ENCODE data around the gene RAC2.

RAC2 gene

GRCh38 chr22:37188901-37189466, 55.1 kb downstream of the RAC2 start:
- TF ChIP-seq CTCF (IDR thresholded peaks at IDR 0.05) = no peak

GRCh38 chr22:37187891-37188761, 55.9 kb downstream of the RAC2 start, which contains the start of gene C1QTNF6:
TSS of gene C1QTNF6 (minus strand) at chr22:37188247. CDS start at chr22:37188213, 34 bp downstream.
- no peak for TF ChIP-seq CTCF (IDR thresholded peaks at IDR 0.05)

GRCh38 chr22:37187552-37187890, 56.5 kb downstream of the RAC2 start:
- TF ChIP-seq CTCF (IDR thresholded peaks at IDR 0.05) = no peak

GRCh38 chr22:37186997-37187522, 57.0 kb downstream of the RAC2 start:
- no peak for TF ChIP-seq CTCF (IDR thresholded peaks at IDR 0.05)

GRCh38 chr22:37186228-37186996, 57.7 kb downstream of the RAC2 start:
- TF ChIP-seq CTCF (IDR thresholded peaks at IDR 0.05) = no peak

GRCh38 chr22:37185646-37186227, 58.3 kb downstream of the RAC2 start:
- TF ChIP-seq CTCF (IDR thresholded peaks at IDR 0.05) = no peak
